Transverse colon (tissue), 4 donors: ENCODE data around the gene CEBPB.

ENCODE experiments used
- CTCF ChIP-seq, 5 experiments: fragments of 200-600 bp in 3 of 5; fragments of 450-650 bp in 2 of 5; sonication (generic) in 3 of 5; IDR thresholded peaks; 1 replicate in 2 of 5; 2 replicates in 3 of 5; pipeline ENCODE4 v1.5.1; 2016 to 2017; ENCODE audit warnings: antibody characterized with exemption in 5 of 5, inconsistent platforms in 3 of 5, mild to moderate bottlenecking in 2 of 5, moderate library complexity in 1 of 5
- POLR2A ChIP-seq: fragments of 450-650 bp; IDR thresholded peaks from one replicate; pipeline ENCODE4 v1.6.1; 2016; ENCODE audit warnings: antibody characterized with exemption, mild to moderate bottlenecking, moderate library complexity
- POLR2AphosphoS5 ChIP-seq, 3 donors: sonication (generic); formaldehyde crosslinking; IDR thresholded peaks; one replicate each; pipeline ENCODE4 v1.6.1; 2016; ENCODE audit warnings: antibody characterized with exemption in 3 of 3

GRCh38 chr20:50194422-50194830 is 3.8 kb downstream of the CEBPB start:
- TF ChIP-seq CTCF (IDR thresholded peaks at IDR 0.05) (no peak), POLR2A (no peak), POLR2AphosphoS5 (IDR thresholded peaks at IDR 0.05) (no peak)
